HG02938 (cell line): ENCODE data around the gene HECTD2.
A peak's percentile ranks its signal among the peaks of the same experiment; 100 is the strongest.
"Not testable (repeated sequence)": the region's sequence is repeated elsewhere in the genome, so short reads cannot be mapped to it uniquely, and the experiment has no call there.

Source experiments
- ATAC-seq: cut with Tn5 transposase; IDR thresholded peaks from one replicate; pipeline ENCODE4 v1.9.1; 2021; ENCODE audit warnings: mild to moderate bottlenecking, moderate library complexity; ENCODE audit not compliant: unreplicated experiment

HECTD2 gene

GRCh38 chr10:91472911-91473310, 62.8 kb downstream of the HECTD2 start:
- ATAC-seq = no peak

DNA sequence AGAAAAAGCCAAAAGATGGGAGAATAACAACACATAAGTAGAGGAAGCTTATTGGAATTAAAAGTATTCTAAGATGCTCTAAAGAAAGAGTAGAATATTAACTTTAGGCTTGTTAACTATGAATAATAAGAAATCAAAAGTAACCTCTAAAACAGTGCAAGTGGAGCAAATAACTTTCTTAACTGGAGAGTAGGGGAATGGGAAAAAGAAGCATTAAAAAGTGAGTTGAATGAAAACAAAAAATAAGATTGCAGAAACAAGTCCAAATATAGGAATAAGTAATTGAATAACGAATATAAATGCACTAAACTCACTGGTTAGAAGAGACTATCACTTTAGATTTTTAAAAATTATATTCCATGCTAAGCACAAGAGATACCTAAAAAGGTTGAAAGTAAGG, 63.9 kb downstream of the HECTD2 start:
- no peak for ATAC-seq

GRCh38 chr10:91477236-91477635, 67.1 kb downstream of the HECTD2 start:
- ATAC-seq = no peak

DNA sequence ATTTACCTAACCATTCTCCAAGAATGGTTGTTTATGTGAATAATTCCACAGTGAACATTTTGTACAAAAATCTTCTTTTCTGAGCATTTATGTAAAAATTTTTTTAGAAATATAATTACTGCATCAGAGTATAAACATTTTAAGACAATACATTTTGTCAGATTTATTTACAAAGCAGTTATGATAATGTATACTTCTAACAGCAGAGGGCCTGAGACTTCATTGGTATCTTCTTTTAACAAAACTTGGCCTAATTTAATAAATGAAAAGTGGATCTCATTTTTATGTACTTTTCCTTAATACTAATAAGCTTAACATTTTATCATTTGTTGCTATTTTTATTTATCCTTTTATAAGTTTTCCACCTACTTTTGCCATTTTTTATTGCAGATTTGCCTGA, 69.4 kb downstream of the HECTD2 start:
- no peak for ATAC-seq

DNA sequence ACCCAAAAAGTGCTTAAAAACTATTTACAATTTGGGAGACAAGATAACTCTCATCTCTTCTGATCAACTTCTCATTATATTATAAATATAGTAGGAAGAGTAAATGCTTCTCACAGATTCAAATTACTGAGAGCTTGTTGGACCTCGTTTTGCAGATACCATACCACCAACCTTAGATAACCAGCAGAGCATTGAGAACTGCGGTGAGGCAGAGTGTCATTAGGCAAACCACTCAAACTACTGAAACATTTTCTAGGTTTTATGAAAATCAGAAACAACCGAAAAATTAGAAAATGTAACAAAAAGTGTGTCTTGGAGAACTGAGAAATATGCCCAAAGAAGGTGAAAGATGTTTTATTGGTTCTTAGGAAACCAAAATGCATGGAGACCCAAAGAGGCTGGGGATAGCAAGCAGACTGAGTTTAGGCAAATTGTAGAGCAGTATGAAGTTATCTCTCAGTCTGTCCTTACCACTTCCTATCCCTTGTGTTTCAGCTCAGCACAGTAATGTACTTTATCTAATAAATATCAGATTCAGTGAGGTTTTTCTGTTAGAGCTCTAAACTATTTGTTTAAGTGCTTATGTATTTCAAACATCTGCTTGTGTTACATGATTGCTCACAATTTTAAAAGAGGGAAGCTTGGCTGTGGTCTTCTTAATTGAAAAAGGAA, 77.9 kb downstream of the HECTD2 start:
- ATAC-seq = no peak

DNA sequence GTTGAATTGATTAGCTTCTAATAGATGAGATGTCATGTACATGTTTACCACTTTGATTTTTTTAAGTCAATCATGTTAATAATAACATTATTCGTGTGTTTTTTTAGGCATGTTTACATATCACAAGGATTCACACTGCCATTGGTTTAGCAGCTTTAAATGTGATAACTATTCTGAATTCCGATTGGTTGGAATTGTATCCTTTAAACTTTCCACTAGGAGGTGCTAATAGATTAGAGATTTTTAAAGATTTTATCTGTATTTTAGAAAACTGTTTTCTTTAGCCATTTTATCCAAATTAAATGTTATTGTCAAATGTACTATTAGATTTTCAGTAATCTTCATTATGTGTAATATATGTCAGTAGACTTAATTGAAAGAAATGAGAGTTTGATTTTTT, 83.2 kb downstream of the HECTD2 start:
- ATAC-seq = no peak

DNA sequence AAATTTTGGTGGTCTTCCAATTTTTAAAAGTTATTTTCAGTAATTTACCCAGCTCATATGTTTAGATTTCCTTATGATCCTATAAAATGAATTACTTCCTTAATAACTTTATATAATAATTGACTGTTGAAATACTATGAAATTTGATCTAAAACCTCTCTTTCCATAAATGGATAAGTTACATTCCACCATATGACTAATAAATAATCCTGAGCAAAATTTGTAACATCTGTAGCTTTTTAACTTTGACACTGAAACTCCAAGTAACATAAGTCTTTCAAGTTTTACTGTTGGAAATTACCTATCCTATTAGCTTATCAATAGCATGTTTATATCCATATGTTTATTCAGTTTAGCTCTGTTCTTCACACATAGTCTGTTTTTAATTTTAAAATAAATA, 85.3 kb downstream of the HECTD2 start:
- ATAC-seq = no peak

DNA sequence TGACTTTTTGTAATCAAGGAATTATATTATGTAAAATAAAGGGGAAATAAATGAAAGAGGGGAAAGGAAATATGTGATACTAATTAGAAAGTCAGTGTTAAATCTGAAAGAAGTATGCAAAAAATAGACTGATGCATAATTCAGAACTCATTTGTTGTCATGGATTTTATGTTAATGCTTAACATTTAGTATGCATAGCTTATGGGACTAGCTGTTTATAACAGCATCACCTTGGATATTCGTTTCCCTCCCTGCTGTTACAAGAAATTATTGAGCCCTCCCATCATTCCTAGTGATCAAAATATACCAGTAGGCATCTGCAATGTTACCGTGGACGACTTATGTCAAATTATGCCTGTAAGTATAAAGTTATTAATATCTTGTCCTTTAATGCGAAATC, 85.9 kb downstream of the HECTD2 start:
- ATAC-seq = no peak

- peak; percentile 67 for ATAC-seq
Measured at GRCh38 chr10:91511549-91512330, 101.6 kb downstream of the HECTD2 start.

- ATAC-seq = no peak
Measured at GRCh38 chr10:91512458-91512857, 102.3 kb downstream of the HECTD2 start.

DNA sequence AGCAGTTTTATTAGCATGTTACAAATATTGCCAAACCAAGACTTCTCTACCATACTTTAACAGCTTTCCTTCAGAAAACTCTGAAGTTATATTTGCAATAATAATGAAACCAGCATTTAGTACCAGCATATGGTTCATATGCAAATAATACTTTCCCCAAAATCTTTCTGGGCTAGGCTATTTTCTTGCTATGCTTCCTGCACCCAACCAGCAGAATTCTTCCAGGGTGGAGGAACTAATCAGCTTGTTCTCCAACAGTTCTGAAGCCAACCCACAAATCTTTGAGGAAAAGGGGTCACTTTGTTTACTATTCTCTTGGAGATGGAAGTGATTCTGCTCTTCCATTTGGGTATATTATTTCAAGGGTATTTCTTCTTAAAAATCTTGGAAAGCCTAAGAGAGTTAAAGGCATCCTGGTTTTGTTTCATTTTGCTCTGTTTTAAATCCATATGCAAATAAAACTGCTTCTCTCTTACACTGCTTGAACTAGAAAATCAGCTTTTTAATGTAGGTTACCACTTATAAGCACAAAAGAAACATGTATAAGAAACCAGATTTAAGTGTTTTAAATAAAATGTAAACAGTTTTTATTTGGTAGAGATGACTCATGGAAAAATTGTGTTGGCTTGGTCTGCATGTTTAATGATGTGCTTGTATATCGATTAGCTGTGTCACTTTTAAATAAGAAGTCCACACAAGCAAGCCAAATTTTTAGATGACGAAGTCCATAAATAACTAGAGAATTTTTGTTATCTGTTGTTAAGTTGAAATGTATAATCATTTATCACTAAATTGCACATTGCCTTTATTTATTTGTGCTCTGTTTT, 103.7 kb downstream of the HECTD2 start:
- ATAC-seq = no peak

DNA sequence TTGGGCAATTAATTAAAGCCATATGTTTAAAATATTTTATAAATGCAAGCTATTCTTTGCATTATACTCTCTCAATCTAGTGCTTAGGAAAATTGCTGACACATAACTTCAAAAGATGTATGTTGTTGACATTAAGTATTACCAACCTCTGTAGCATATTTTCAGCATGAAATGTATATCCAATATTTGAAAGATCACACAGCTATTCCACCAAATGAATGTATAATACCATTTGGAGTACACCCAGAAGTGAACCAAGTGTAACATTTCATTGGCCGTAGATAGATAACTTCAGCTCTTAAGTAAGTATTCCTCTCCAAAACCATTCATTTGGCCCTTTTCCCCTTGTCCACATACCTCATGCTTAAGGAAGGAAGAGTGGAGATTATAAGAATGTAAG, 104.6 kb downstream of the HECTD2 start:
- no peak for ATAC-seq

DNA sequence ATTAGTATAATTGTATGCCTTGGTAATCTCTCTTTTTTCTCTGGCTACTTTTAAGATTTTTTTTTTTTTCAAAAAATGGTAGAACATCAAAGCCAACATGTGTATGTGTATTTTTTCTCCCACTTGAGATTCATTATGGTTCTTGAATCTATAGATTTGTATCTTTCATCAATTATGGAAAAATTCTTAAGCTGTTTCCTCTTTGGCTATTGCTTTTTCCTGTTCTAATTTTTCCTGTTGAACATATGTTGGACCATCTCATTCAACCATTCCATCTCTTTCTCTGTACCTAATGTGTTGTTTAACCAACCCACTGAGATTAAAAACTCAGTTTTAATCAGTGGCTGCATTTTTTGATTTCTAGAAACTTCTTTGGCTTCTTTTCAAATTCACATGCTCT, 107.2 kb downstream of the HECTD2 start:
- no peak for ATAC-seq

DNA sequence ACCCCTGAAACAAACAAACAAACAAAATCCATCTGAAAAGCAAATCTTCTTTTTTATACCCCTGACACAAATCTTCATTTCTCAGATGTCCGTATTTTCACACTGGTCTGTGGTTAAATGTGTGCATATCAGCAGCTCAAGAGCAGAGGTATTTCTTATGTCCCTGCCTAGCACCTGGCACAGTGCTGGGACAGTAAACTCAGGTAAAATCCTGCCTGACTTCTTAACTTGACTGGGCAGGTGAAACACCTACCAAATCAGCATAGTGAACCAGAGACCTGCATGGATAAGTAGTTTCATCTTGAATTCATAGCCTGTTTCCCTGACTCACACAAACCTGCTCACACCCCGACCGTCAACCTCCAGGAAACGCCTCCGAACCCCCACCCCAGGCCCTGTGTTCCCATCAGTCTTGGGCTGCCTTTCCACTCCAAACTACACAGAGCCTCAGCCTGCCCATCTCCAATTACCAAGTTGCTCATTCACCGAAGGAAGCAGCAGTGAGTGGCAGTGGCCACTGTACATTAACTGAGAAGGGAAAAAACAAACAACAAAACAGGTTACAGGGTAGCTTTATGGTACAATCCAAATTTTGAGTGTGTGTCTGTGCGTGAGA, 109.9 kb downstream of the HECTD2 start:
- no peak for ATAC-seq

- no peak for ATAC-seq
Measured at GRCh38 chr10:91520661-91521060, 110.5 kb downstream of the HECTD2 start.

DNA sequence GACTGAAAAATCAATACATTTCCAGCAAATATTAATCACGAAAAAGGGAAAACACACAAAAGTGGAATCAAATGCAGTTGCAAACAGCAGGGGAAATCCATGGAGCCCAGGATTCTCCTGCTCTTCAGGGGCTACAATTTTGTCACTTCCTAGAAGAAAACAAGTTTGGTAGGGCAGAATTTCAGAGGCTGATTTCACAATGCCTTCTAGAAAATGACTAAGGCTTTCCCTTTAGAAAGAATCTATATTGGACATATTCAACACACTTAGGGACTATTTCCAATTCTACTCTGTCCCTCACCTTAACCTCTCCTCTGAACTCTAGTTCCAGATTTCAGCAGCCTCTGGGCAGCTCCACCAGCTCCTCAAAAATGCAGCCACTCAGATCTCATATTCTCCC, 111.3 kb downstream of the HECTD2 start:
- ATAC-seq = no peak

DNA sequence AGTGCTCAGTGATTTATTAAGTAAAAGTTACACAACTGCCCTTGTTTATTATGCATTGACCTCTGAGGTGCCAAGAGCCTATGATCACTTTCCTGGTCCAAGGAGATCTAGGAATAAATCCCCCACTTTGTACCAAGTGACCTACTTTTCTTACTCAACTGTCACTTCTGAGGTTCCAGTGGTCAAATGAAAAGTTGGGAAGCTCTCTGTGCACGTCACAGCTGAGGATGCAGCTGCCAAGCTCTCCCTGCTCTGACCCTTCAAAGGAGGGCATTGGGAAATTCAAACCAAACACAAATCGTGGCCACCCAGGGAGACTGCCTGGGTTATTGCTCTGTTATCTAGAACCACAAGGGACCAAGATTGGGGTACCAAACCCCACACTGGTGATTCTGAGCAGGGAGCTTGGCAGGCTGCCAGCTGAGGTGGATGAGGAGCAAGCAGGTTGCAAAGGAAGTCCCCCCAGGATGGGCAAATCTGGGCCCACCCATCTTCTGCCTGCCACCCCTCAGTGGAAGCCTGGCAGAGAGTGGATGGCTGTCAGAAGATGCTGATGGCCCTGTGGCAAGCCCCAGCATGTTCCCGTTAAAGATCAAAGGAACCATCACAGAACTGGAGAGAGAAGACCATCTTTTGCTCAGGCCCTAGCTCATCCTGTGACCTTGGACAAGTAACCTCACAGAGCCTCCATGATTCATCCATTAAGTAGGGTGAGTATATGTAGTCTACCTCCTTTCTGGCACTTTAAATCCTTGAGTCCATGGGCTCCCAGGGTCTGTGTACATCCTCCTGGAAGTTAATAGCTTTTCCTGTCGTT, 116.0 kb downstream of the HECTD2 start:
- no peak for ATAC-seq

DNA sequence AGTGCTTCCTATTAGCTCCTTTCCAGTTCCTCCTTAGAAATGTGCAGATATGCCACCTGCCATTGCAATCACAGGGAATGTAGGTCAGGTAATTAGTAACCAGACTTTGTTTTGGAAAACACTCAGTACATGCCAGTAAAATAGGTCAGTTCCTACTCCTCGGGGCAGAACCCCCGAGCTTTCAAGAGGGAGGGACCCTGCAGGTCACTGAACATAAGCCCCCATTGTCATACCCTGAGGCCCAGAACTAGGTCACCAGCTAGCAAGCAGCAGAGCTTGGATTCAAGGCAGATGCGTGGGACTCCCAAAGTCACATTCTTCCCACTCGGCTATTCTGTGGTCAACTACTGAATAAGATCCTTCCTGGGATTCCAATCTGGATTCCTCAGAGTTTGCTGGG, 117.9 kb downstream of the HECTD2 start:
- no peak for ATAC-seq

DNA sequence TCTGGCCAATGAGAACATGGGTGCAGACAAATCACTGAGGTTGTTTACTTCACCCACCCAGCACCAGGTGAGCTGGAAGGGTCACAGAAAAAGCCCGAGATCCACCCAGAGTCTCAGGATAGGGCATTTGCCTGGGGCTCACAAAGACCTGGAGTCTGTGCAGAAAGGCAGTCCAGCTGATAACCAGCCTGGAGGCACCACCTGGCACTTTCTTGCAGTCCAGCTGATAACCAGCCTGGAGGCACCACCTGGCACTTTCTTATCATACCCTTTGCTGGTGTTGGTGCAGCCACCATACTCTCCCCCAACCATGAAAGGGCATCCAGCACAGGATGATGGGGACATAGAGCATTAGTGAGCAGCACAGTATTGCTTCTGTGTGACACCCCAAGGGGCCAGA, 118.6 kb downstream of the HECTD2 start:
- no peak for ATAC-seq

GRCh38 chr10:91534789-91535188, 124.6 kb downstream of the HECTD2 start:
- not testable (repeated sequence) for ATAC-seq
